Endothelial cell of umbilical vein (primary cell): Measurements from ENCODE around the gene PRKAR1B.

Source experiments
- CTCF ChIP-seq, 2 donors: IDR thresholded peaks; 1 replicate in 1 of 2; 2 replicates in 1 of 2; pipeline ENCODE4 v1.5.1; 2011; ENCODE audit warnings: low read length in 2 of 2, mild to moderate bottlenecking in 2 of 2, moderate library complexity in 2 of 2, control low read depth in 1 of 2, inconsistent platforms in 1 of 2, low read depth in 1 of 2; ENCODE audit not compliant: insufficient read depth in 1 of 2; ENCODE audit errors: extremely low read depth in 1 of 2
- EZH2 ChIP-seq: IDR thresholded peaks from 2 replicates; pipeline ENCODE4 v1.6.1; 2012; ENCODE audit warnings: borderline replicate concordance, low read depth, mild to moderate bottlenecking, moderate library complexity, low read length, inconsistent platforms; ENCODE audit not compliant: severe bottlenecking
- FOS ChIP-seq: IDR thresholded peaks from 2 replicates; pipeline ENCODE4 v1.6.1; 2011; ENCODE audit warnings: mild to moderate bottlenecking, low read length, moderate library complexity, borderline replicate concordance; ENCODE audit not compliant: insufficient read depth
- POLR2A ChIP-seq: IDR thresholded peaks from 2 replicates; pipeline ENCODE4 v1.6.1; 2012; ENCODE audit warnings: low read depth, mild to moderate bottlenecking, control low read depth, low read length
- POLR2AphosphoS5 ChIP-seq: IDR thresholded peaks from 2 replicates; pipeline ENCODE4 v1.6.1; 2012; ENCODE audit warnings: low read depth, mild to moderate bottlenecking, control low read depth, low read length, moderate library complexity; ENCODE audit not compliant: insufficient read depth

- no peak for TF ChIP-seq CTCF (IDR thresholded peaks at IDR 0.05; ENCODE audit: extremely low read depth in 1 of 2, insufficient read depth in 1 of 2, low read depth in 1 of 2, low read length in 2 of 2)
- TF ChIP-seq POLR2AphosphoS5, result no peak
- TF ChIP-seq FOS, result no peak
- TF ChIP-seq EZH2, result no peak
- TF ChIP-seq POLR2A, result no peak
These were observed 58.1 kb downstream of the PRKAR1B start for GRCh38 chr7:668958-669357.
